HTR-8/SVneo (cell line): ENCODE measurements around the gene GATA5.
A peak's percentile ranks its signal among the peaks of the same experiment; 100 is the strongest.

Experiments used
- DNase-seq: peaks from one replicate; pipeline ENCODE4 v3.0.0; 2011; ENCODE audit warnings: low spot score, mixed read lengths; ENCODE audit not compliant: insufficient read length
- FAIRE-seq: peaks from 2 replicates; lab custom pipeline; 2011; peaks lifted over from hg19 to GRCh38; lab: Jason Lieb, UNC

Gene GATA5

GRCh38 chr20:62458275-62459251 is 17.2 kb downstream of the GATA5 start:
- no peak for FAIRE-seq
- DNase-seq, result no peak

GRCh38 chr20:62457831-62458230 is 18.0 kb downstream of the GATA5 start:
- DNase-seq (no peak), FAIRE-seq (peak; percentile 79)

- no peak for DNase-seq
- no peak for FAIRE-seq
Observed at GRCh38 chr20:62457098-62457497, 18.7 kb downstream of the GATA5 start.

GRCh38 chr20:62455929-62456328 is 19.9 kb downstream of the GATA5 start:
- FAIRE-seq (no peak), DNase-seq (no peak)

- DNase-seq (no peak), FAIRE-seq (peak; percentile 63)
Observed at GRCh38 chr20:62454904-62455636, 20.7 kb downstream of the GATA5 start.

- FAIRE-seq, result peak; percentile 20
- no peak for DNase-seq
Observed at GRCh38 chr20:62453186-62453808, 22.5 kb downstream of the GATA5 start.

GRCh38 chr20:62452475-62453095 is 23.2 kb downstream of the GATA5 start:
- peak; percentile 86 for FAIRE-seq
- DNase-seq, result no peak

GRCh38 chr20:62451970-62452369 is 23.8 kb downstream of the GATA5 start:
- DNase-seq (no peak), FAIRE-seq (no peak)

- no peak for DNase-seq
- peak; percentile 79 for FAIRE-seq
Observed at GRCh38 chr20:62451156-62451767, 24.5 kb downstream of the GATA5 start.

- DNase-seq (no peak), FAIRE-seq (no peak)
Observed at GRCh38 chr20:62449951-62450691, 25.7 kb downstream of the GATA5 start.

GRCh38 chr20:62448788-62449187 is 27.0 kb downstream of the GATA5 start:
- FAIRE-seq (peak; percentile 69), DNase-seq (no peak)

GRCh38 chr20:62448038-62448437 is 27.8 kb downstream of the GATA5 start:
- DNase-seq (no peak), FAIRE-seq (peak; percentile 63)

- no peak for DNase-seq
- peak; percentile 91 for FAIRE-seq
Observed at GRCh38 chr20:62446888-62447869, 28.6 kb downstream of the GATA5 start.

- FAIRE-seq (peak; percentile 77), DNase-seq (no peak)
Observed at GRCh38 chr20:62446481-62446880, 29.3 kb downstream of the GATA5 start.

- FAIRE-seq (peak; percentile 96), DNase-seq (no peak)
Observed at GRCh38 chr20:62445553-62446340, 30.0 kb downstream of the GATA5 start.

GRCh38 chr20:62444286-62444685 is 31.5 kb downstream of the GATA5 start:
- DNase-seq (no peak), FAIRE-seq (peak; percentile 52)

- no peak for DNase-seq
Observed at GRCh38 chr20:62441987-62442539, 33.7 kb downstream of the GATA5 start.

More at GRCh38 chr20:62441987-62442539, 33.7 kb downstream of the GATA5 start:
- FAIRE-seq, result peak; percentile 90
